Ascending aorta (tissue), 2 donors: ENCODE data around the gene ZNF536. TPM values are rescaled to one million over a fixed set of nuclear protein-coding genes. Genes with fewer than 3 reads are reported as not detected.

Source experiments
- DNase-seq, 2 donors: peaks; one replicate each; pipeline ENCODE4 v3.0.0-alpha.2; 2019; ENCODE audit warnings: low spot score in 2 of 2
- H3K27ac ChIP-seq, 2 donors: fragments of 200-600 bp; sonication (generic); one replicate each; pipeline ENCODE4 v1.5.1; 2016 to 2017; ENCODE audit warnings: mild to moderate bottlenecking in 1 of 2
- H3K27me3 ChIP-seq: fragments of 200-600 bp; sonication (generic); one replicate; pipeline ENCODE4 v1.5.1; 2017
- H3K36me3 ChIP-seq, 2 donors: fragments of 200-600 bp; sonication (generic); one replicate each; pipeline ENCODE4 v1.5.1; 2016
- H3K4me1 ChIP-seq, 2 donors: fragments of 200-600 bp; sonication (generic); one replicate each; pipeline ENCODE4 v1.5.1; 2016 to 2017; ENCODE audit warnings: mild to moderate bottlenecking in 1 of 2
- H3K4me3 ChIP-seq, 2 donors: fragments of 200-600 bp; sonication (generic); one replicate each; pipeline ENCODE4 v1.5.1; 2016 to 2017; ENCODE audit warnings: mild to moderate bottlenecking in 1 of 2
- H3K9me3 ChIP-seq, 2 donors: fragments of 200-600 bp; sonication (generic); one replicate each; pipeline ENCODE4 v1.5.1; 2016
- intact Hi-C: fragments of 100-400 bp; cut with DNase I; formaldehyde crosslinking; loops from one replicate; pipeline ENCODE4 v1.15.1; 2023
- total RNA-seq: library from RNA; depleted of rRNA; stranded (reverse); fragments of >200 nt; gene quantifications from one replicate; pipeline ENCODE4 v1.1.0, GENCODE V29; 2016
- TF ChIP-seq, protein P1 (sequence below), 3 experiments: fragments of 200-600 bp in 2 of 3; fragments of 450-650 bp in 1 of 3; sonication (generic) in 2 of 3; IDR thresholded peaks; one replicate each; pipeline ENCODE4 v1.5.1; 2016 to 2019; ENCODE audit warnings: antibody characterized with exemption in 3 of 3, mild to moderate bottlenecking in 1 of 3, moderate library complexity in 1 of 3

The ZNF536 gene
- total RNA-seq, 1 donor from 2014 or later, result not detected

DNA sequence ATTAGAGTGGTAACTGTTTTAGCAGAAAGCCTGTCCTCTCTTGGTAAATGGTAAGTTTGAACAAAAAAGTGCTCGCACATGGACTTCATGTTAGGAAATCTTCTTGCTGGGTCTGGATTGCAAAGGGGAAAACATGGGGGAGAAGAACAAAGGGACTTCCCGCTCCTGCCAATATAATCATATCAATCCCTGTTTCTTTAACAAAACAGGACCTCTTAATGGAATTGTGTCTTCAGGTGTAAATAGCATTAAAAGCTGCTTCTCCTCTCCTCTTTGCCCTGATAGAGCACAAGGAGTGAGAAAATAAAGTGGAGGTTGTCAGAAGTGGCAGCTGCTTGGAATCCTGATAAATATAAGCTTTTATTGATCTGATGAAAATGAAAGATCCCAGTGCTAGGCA, 20.4 kb upstream of the ZNF536 start:
- Histone ChIP-seq H3K4me1 (no peaks in the 10 kb centered on the region), H3K36me3 (no peaks in the 10 kb centered on the region), H3K27me3 (no peaks in the 10 kb centered on the region), H3K27ac (no peak overlapping the region), H3K9me3 (no peaks in the 10 kb centered on the region), H3K4me3 (no peak overlapping the region)
- TF ChIP-seq, protein P1, sequence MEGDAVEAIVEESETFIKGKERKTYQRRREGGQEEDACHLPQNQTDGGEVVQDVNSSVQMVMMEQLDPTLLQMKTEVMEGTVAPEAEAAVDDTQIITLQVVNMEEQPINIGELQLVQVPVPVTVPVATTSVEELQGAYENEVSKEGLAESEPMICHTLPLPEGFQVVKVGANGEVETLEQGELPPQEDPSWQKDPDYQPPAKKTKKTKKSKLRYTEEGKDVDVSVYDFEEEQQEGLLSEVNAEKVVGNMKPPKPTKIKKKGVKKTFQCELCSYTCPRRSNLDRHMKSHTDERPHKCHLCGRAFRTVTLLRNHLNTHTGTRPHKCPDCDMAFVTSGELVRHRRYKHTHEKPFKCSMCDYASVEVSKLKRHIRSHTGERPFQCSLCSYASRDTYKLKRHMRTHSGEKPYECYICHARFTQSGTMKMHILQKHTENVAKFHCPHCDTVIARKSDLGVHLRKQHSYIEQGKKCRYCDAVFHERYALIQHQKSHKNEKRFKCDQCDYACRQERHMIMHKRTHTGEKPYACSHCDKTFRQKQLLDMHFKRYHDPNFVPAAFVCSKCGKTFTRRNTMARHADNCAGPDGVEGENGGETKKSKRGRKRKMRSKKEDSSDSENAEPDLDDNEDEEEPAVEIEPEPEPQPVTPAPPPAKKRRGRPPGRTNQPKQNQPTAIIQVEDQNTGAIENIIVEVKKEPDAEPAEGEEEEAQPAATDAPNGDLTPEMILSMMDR (IDR thresholded peaks at IDR 0.05), result no peak
- no peak for DNase-seq
- intact Hi-C loops, result no loop called here

DNA sequence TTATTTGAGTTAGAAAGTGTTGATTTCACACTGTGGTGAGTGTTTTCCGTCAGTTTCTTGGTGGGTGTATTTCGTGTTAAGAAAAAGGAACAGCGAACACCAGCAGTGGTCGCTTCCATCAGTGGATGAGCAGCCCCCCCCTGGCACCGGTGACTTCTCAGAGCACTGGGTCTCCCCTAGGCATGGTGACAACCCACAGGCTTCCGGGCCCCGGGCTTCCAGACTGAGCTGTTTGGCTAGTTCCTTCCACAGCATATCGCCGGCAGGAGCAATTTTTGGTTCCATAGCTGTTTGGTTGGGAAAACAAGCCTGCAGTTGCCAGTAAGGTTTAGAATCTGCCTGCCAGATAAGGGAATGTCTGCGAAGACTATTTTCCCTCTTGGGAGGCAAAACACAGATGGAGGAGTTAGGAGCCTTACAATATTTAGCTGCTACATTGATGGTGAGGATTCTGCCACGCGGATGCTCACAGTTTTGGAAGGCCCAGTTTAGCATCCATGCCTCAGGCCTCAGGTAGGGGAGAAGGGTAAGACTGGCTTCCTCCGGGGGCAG, 18.7 kb upstream of the ZNF536 start:
- TF ChIP-seq, protein P1 (IDR thresholded peaks at IDR 0.05), result no peak
- intact Hi-C loops, result no loop called here
- no peaks in the 10 kb centered on the region for H3K4me1 ChIP-seq
- H3K4me3 ChIP-seq, result no peak overlapping the region
- H3K27me3 ChIP-seq, result no peaks in the 10 kb centered on the region
- H3K36me3 ChIP-seq, result no peaks in the 10 kb centered on the region
- DNase-seq, result no peak
- H3K9me3 ChIP-seq, result no peaks in the 10 kb centered on the region
- no peak overlapping the region for H3K27ac ChIP-seq

DNA sequence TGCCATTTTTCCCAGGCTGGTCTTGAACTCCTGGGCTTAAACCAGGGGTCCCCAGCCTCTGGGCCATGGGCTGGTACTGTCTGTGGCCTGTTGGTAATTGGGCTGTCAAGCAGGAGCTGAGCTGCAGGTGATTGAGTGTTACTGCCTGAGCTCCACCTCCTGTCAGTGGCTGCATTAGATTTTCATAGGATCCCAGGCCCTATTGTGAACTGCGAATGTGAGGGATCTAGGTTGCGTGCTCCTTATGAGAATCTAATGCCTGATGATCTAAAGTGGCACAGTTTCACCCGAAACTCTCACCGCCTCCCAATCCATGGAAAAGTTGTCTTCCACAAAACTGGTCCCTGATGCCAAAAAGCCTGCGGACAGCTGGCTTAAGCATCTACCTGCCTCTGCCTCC, 16.6 kb upstream of the ZNF536 start:
- no peaks in the 10 kb centered on the region for H3K36me3 ChIP-seq
- TF ChIP-seq, protein P1 (IDR thresholded peaks at IDR 0.05), result no peak
- H3K9me3 ChIP-seq, result no peaks in the 10 kb centered on the region
- no peaks in the 10 kb centered on the region for H3K27me3 ChIP-seq
- DNase-seq, result peak in 1 of 2 donors; percentile 13
- intact Hi-C loops, result no loop called here
- H3K4me3 ChIP-seq, result no peak overlapping the region
- no peak overlapping the region for H3K27ac ChIP-seq
- no peaks in the 10 kb centered on the region for H3K4me1 ChIP-seq

DNA sequence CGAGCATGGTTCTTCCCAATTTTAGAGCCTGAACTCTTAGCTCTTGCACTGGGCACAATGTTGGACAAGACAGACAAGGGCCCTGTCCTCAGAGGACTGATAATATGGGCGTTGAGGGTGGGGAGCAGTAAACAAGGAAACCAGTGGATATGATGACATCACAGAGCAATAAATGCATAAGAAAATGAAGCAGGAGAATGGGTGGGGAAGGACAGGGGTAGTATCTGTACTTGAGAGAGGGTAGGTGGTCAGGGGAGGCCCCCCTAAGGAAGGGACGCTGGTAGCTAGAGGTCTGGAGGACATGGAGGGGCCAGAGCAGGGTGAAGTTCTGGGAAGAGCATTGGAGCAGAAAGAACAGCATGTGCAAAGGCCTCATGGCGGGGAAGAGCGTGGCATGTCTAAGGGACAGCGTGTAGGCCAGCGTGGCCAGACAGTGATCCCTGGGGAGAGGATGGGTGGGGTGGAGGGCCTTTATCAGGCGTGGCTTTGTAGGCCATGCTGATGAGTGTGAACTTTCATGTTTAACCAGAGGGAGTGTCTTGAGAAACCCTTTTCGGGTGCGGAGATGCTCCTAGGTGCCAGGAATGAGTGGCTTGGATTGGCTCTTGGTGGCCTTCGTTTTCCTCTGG, 15.1 kb upstream of the ZNF536 start:
- peak in 1 of 2 donors; percentile 34 for DNase-seq
- no peak overlapping the region for H3K4me3 ChIP-seq
- no peaks in the 10 kb centered on the region for H3K27me3 ChIP-seq
- no peaks in the 10 kb centered on the region for H3K36me3 ChIP-seq
- H3K9me3 ChIP-seq, result no peaks in the 10 kb centered on the region
- TF ChIP-seq, protein P1 (IDR thresholded peaks at IDR 0.05), result no peak
- no peaks in the 10 kb centered on the region for H3K4me1 ChIP-seq
- intact Hi-C loops, result no loop called here
- no peak overlapping the region for H3K27ac ChIP-seq

DNA sequence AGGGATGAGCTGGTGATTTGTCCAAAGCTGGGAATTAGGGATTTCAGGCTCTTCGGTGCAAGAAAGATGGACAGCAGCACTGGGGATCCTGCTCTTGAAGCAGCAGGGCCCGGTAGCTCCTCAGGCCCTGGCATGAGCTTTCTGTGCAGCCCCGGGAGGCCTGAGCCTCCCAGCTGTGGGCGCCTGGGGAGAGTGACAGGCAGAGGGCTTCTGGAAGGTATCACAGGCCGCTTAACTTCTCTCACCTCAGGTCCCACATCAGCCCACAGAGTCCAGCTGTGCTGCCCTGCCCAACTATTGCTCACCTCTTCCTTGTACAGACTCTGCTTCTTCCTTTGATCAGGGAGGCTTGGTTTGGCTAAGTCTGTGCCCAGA, 14.6 kb upstream of the ZNF536 start:
- intact Hi-C loops, result no loop called here
- no peaks in the 10 kb centered on the region for H3K9me3 ChIP-seq
- H3K27ac ChIP-seq, result no peak overlapping the region
- H3K4me1 ChIP-seq, result no peaks in the 10 kb centered on the region
- no peak overlapping the region for H3K4me3 ChIP-seq
- TF ChIP-seq, protein P1 (IDR thresholded peaks at IDR 0.05), result no peak
- H3K27me3 ChIP-seq, result no peaks in the 10 kb centered on the region
- DNase-seq, result peak in 1 of 2 donors; percentile 15
- no peaks in the 10 kb centered on the region for H3K36me3 ChIP-seq
